ENCODE results near the gene ZNF565. TPM values are rescaled to one million over a fixed set of nuclear protein-coding genes. Genes with fewer than 3 reads are reported as not detected.
"Not testable (repeated sequence)": the region's sequence is repeated elsewhere in the genome, so short reads cannot be mapped to it uniquely, and the experiment has no call there.

ZNF565 gene
- 3.5 and 4.9 TPM in 2 replicates for total RNA-seq
- polyA plus RNA-seq (2012): 4.1 TPM

- DNase-seq (ENCODE audit: low read depth): peak; percentile 99
These were observed at the start of gene ZNF565, which contains the start of gene ZNF146 for GRCh38 chr19:36214386-36215275. Gene ZNF565, minus strand, starts transcription at chr19:36214665. Its CDS starts 12,680 bp downstream, at chr19:36201985. Gene ZNF146, plus strand, starts transcription at chr19:36215106. Its CDS starts 21,335 bp downstream, at chr19:36236441.

- DNase-seq (ENCODE audit: low read depth): no peak
These were observed 44.7 kb upstream of the ZNF565 start for GRCh38 chr19:36259211-36259610.

- no peak for DNase-seq (ENCODE audit: low read depth)
These were observed 43.8 kb upstream of the ZNF565 start for GRCh38 chr19:36258028-36258875.

GRCh38 chr19:36257520-36257876 is 43.0 kb upstream of the ZNF565 start:
- DNase-seq (ENCODE audit: low read depth): no peak

- DNase-seq (ENCODE audit: low read depth): no peak
These were observed 42.5 kb upstream of the ZNF565 start for GRCh38 chr19:36256853-36257519.

GRCh38 chr19:36256064-36256463 is 41.6 kb upstream of the ZNF565 start:
- DNase-seq (ENCODE audit: low read depth): no peak

GRCh38 chr19:36255316-36255715 is 40.9 kb upstream of the ZNF565 start:
- no peak for DNase-seq (ENCODE audit: low read depth)

GRCh38 chr19:36254848-36255247 is 40.4 kb upstream of the ZNF565 start:
- DNase-seq (ENCODE audit: low read depth): no peak

- no peak for DNase-seq (ENCODE audit: low read depth)
These were observed 37.6 kb upstream of the ZNF565 start for GRCh38 chr19:36252047-36252446.

GRCh38 chr19:36246006-36246481 is 31.6 kb upstream of the ZNF565 start:
- DNase-seq (ENCODE audit: low read depth): no peak

GRCh38 chr19:36245210-36246005 is 30.9 kb upstream of the ZNF565 start:
- no peak for DNase-seq (ENCODE audit: low read depth)

- DNase-seq (ENCODE audit: low read depth): no peak
These were observed 29.6 kb upstream of the ZNF565 start for GRCh38 chr19:36244066-36244465.

- DNase-seq (ENCODE audit: low read depth): no peak
These were observed 22.5 kb upstream of the ZNF565 start for GRCh38 chr19:36236946-36237310.

- DNase-seq (ENCODE audit: low read depth): no peak
These were observed 22.0 kb upstream of the ZNF565 start for GRCh38 chr19:36236304-36236945.

GRCh38 chr19:36233626-36234025 is 19.2 kb upstream of the ZNF565 start:
- not testable (repeated sequence) for DNase-seq (ENCODE audit: low read depth)

- peak; percentile 6 for DNase-seq (ENCODE audit: low read depth)
These were observed 10.9 kb upstream of the ZNF565 start for GRCh38 chr19:36225219-36225892.

- no peak for DNase-seq (ENCODE audit: low read depth)
These were observed 8.0 kb upstream of the ZNF565 start for GRCh38 chr19:36222503-36222902.

GRCh38 chr19:36221474-36221873 is 7.0 kb upstream of the ZNF565 start:
- DNase-seq (ENCODE audit: low read depth): no peak
